ENCODE results near the gene MYEOV.

Gene MYEOV

DNA sequence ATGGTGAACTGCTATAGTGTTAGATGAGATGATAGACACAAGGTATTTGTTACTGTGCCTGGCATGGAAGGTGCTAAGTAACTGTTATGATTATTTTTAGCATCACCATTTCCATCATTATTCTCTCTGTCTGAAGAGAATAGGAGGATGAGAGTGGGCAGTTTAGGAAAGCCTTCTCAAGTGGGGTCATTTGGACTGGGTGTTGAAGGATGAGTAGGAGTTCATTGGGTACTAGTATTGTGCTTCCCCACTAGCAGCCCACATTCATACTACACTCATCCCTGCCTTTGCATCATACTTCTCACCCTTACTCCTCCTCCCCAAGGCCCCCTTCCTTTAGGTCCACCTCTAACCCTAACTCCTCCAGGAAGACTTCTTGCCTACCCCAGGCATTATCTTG, 20.6 kb downstream of the MYEOV start:
- no peak for DNase-seq (ENCODE audit: low read depth in 1 of 2, low spot score in 1 of 2)

DNA sequence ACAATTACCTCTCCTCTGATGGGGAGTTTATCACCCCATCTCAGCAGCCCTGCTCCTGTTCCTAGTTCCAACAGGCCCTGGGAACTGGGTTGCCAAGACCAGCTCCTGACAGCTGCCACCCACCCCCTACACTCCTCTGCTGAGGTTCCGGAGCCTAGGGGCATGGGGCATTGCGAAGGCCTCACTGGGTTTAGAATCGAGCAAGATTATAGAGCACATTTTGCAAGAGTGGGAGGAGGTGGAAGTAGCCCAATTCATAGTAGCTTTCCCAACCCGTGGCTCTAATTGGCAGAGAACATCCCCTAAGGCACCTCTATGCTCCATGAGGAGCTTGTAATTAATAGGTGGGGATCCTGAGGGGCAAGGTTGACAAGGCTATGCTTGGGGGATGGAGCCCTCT, 23.0 kb downstream of the MYEOV start:
- DNase-seq (ENCODE audit: low read depth in 1 of 2, low spot score in 1 of 2): no peak

DNA sequence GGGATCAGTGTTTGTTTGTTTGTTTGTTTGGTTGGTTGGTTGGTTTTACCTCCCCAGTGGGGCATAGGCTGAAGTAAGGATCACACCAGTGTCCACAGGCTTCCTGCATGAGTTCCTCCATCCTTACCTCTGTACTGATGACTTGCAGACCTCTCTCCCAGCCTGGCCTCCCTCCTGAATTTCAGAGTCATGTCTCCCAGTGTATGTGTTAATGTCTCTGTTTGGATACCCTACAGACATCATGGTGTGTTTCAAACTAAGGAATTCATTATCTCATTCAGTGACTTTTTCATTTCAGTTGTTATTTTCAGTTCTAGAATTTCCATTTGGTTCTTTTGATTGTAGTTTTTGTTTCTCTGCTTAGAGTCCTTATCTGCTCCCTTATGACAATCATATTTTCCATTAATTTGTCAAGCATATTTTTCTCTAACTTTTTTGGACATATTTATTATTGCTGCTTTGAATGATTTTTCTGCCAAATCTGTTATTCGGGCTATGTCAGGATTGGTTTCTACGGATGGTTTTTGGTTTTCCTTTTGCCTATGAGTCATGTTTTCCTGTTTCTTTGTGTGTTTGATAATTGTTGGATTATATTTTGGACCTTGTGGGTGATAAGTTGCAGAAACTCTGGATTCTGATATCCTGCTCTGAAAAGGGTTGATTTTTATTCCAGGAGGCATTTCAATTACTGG, 23.6 kb downstream of the MYEOV start:
- no peak for DNase-seq (ENCODE audit: low read depth in 1 of 2, low spot score in 1 of 2)

DNA sequence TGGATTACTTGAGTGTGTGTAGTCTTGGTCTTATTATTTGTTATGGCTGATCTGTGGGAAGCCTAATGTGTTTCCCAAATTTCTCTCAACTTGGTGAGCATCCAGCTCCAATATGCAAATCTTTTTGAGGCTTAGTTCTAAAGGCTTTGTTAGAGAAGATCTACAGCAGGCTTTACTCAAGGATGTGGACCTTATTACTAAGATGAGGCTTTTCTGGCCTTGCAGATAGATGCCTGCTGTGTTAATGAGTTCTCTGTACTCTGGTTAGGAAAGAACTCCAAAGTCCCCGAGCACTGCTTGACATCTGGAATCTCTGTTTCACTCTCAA, 24.1 kb downstream of the MYEOV start:
- DNase-seq (ENCODE audit: low read depth in 1 of 2, low spot score in 1 of 2): no peak

DNA sequence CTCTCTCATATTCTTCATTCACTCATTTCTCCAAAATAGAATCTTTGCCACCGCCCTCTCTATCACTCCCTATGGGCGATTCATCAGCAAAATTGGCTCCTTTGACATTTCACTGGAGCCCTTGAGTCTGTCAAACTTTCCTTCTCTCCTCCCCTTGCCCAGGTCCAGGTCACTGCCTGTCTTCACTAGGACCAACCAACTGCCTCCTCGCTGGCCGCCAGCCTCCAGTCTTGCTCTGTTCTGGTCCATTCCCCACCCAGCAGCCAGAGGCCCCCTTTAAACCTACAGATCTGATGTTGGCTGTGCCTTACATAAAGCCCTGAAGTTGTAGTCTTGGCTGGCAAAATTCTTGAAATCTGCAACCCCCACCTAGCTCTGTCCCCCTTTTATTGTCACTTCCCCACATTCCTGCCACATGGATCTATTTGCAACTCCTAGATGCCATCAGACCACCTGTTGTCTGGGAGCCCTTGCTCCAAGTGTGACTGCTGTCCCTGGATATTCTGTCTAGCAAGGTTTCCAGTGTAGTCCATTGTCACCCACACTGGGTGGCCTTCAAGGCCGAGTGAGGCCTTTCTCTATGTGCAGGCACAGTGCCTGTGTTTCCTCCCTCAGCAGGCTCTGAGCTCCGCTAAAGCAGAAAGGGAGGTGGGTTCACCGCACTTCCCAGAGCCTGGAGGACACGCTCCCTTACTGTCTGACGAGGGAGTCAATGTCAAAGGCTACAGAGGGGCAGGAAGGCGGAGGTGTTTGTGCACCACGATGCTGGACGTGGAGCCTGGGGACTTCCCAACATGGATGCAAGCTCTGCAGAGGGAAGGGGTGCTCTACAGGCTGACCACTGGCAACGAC, 25.5 kb downstream of the MYEOV start:
- DNase-seq (ENCODE audit: low read depth in 1 of 2, low spot score in 1 of 2): no peak

DNA sequence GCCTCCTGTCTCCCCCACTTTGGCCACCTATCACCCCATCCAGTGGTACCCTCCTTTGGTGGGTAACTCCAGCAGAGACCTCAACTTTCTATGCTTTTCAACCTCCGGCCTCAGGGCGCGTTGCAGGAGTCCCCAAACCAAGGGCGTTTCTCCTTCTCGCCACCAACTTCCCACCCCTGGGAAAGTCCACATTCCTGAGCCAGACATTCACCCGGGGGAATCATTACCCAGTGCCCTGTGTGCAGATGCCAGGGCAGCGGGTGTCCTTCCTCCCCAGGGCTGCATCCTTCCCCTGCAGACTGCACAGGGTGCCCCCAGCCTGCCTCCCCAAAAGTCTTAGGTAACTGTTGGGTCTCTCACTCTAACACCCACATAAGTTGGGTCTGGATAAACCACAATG, 26.4 kb downstream of the MYEOV start:
- DNase-seq (ENCODE audit: low read depth in 1 of 2, low spot score in 1 of 2): no peak

DNA sequence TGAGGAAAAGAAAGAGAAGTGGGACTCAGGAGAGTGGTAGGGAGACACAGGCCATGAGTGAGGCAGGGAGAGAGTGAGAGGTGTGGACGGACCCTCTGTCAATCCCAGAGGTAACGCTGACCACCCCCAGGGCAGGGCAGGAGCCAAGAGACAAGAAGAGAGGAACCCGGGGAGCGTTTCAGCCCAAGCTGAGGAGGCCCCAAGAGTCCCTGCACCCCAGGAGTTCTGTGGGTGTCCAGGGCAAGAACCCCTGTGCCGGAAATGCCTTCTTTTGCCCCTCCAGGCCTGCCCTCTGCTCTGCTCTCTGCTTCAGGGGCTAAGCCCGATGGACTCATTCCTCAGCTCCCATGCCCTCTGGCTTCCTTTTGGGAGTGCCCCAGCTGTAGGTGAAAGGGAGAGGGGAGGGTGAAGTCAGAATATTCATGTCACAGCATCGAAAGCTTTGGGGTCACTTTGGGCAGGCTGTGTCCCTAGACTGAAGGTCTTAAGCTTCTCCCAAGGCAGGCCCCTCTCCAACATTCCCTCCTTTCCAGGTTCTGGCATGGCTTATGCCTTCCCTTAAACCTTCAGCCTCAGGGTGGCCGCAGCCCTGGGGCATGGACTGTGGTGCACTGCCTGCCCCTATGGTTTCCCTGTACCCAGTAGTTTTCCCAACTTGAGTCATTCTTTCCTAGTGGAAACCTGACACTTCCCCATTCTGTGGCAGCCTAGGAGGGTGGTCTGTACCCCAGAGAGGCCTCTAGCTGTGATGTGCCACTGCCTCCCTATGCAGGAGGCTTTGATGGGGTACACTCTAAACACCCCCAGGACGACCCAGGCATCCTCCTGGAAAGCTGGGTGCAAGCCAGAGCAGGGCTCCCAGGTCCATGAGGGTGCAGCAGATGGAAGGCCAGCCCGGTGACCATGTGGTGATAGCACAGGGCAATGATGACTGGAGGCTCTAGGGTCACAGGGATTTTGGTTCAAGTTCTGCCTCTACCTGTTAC, 27.1 kb downstream of the MYEOV start:
- no peak for DNase-seq (ENCODE audit: low read depth in 1 of 2, low spot score in 1 of 2)

DNA sequence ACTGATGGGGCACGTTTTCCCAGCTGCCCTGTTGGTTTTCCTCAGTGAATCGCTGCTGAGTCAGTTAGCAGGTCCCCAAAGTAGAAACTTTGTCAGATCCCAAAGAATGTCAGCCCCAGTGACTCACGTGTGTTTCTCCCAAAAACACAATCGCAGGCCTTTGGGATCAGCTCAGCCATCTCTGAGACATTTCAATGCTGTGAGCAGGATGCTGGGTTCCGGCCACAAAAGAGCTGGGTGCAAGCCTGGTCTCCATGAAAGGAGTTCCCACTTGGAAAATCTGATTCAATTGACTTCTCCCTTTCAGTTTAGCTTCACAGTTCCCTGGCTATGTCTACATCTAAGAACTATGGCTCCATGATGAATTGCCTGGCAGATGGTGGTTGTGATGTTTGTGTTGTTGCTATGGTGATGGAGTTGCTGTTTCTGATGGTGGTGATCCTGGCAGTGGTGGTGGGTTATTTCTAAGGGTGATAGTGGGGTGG, 28.0 kb downstream of the MYEOV start:
- no peak for DNase-seq (ENCODE audit: low read depth in 1 of 2, low spot score in 1 of 2)

DNA sequence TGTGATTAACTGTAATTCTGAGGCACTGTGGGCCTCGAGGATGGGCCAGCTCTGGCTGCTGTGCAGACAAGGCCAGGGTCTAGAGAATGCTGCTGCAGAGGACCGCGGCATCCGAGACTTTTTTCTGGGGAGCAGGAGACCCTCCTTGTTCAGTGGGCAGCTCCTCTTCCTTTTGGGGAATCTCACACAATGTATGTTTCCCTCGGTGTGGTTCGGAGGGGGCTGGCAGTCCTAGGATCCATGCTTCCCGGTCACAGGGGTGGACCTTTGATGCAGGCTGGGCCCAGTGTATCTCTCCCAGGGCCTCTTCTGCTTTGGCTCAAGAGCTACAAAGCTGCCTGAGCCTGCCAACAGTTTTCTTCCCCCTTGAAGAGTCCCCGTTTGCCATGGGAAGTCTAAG, 31.5 kb downstream of the MYEOV start:
- DNase-seq (ENCODE audit: low read depth in 1 of 2, low spot score in 1 of 2): no peak

DNA sequence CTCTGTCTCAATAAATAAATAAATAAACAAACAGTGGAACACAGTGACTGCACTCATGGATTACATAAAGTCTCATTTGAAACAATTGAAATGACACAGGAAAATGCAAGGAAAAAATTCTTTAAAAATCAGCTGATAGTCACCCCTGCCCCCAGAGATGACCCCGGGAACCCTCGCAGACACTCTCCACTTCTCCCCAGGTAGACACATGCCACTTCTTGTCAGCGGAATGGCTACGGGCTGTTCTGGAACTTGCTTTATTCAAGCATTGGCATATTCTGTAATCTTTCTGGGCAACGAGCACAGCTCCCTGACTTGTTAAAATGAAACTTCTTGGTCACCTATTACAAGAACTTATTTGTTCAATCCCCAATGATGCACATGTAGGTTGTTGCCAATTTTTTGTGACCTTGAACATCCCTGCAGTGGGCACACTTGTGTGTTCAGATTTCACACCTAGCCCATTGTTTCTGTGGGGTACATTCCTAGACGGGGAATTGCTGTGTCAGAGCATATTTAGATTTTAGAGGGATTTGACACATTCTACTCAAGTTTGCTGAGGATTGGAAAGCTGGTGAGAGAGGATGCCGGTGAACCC, 32.8 kb downstream of the MYEOV start:
- no peak for DNase-seq (ENCODE audit: low read depth in 1 of 2, low spot score in 1 of 2)

DNA sequence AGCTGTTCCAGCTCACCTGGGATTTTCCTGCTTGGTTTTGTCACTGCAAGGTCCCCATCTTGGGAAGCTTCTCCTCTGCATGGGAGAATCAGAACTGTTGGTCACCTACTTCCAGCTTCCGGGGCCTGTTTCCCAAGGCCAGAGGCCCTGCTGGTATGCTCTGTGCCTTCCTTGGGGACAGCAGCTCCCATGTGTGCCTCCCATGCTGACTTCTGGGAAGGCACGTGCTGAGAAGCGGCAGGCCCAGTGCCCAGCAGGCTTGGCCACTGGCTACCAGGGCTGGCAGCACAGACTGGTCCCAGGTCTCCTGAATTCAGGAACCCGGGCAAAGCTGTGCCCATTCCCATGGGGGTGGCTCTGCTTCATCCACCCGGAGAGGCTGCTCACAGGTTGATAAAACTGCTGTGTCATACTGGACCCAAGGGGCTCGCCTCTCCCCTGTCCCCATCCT, 33.8 kb downstream of the MYEOV start:
- DNase-seq (ENCODE audit: low read depth in 1 of 2, low spot score in 1 of 2): no peak

DNA sequence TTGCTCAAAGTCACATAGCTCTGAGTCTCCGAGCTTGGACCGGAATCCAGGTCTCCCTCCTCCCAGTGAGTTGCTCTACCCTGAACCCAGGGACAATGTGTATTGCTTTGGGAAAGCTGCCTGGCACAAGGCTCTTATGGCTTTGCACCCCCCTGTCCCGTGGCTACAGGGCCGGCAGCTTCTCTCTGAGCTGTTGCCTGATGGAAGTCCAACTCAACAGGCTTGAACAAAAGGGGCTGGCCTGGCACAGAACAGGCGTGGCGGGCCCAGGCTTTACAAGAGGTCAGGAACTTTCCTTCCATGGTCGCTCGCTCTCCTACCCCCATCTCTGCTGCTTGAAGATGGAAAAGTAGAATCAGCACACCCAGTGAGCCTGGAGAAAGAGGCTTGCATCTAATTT, 34.3 kb downstream of the MYEOV start:
- DNase-seq (ENCODE audit: low read depth in 1 of 2, low spot score in 1 of 2): no peak

DNA sequence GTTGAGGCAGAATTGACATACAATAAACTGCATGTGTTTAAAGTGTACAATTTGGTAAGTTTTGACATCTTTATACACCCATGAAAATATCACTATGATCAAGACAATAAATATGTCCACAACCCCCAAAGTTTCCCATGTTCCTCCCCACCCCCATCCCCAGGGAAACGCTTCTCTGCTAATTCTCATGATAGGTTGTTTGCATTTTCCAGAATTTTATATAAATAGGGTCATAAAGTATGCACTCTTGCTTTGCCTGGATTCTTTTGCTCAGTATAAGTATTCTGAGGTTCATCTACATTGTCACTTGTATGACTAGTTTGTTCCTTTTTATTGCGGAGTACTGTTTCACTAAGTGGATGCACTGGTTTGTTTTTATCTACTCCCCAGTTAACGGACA, 35.6 kb downstream of the MYEOV start:
- DNase-seq (ENCODE audit: low read depth in 1 of 2, low spot score in 1 of 2): no peak

DNA sequence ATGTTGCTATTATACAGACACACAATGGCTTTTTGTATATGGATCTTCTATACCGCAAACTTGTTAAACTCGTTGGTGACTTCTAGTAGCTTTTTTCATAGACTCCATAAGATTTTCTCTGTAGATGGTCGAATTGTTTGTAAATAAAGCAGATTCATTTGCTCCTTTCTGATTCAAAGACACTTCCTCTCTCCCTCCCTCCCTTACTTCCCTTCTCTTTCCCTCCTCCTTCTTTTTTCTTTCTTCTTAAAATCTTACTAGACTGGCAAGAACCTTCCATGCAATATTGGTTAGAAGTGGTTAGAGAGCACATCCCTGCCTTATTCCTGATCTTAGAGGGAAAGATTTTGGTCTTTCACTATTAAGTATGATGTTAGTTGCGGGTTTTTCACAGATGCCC, 36.4 kb downstream of the MYEOV start:
- DNase-seq (ENCODE audit: low read depth in 1 of 2, low spot score in 1 of 2): no peak

DNA sequence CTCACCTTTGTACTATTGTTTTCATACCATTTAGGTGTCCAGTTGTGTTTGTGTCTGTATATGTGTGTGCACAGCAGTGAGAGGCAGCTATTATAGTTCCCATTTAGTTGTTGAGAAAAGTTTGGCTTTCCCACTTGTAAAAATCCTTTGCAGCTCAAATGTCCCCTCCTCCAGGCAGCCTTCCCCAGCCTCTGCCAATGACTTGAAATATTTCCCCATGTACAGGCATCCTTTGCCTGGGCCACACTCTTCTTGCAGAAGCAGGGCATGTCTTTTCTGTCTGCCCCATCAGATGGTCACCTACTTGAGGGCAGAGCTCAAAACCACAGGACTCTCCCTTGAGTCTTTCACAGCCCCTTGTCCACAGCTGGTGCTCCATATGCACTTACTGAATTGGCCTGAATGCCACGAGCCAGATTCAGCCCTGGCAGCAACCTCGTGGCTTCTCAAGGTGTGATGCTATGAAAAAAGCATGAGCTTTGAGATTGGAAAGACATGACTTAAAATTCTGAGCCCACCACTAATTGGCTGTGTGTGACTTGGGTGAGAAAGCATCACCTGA, 39.3 kb downstream of the MYEOV start:
- DNase-seq (ENCODE audit: low read depth in 1 of 2, low spot score in 1 of 2): no peak

DNA sequence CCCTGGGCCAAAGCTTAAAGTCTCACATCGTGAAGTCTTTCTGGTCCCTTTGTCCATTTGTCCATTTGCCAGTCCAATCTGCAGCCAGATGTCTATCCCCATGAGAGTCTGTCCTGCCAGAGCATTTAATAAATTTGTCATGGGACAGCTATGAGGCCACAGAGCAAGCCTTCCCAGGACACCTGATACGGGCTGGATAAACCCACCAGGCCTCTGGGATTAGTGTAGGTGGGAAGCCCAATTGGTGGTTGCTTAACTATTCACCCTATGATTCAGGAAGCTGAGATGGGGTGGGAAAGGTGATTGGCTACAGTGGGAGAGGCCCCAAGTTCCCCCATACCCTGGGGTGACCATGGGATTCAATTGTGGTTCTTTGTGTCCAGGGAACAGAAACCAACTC, 39.9 kb downstream of the MYEOV start:
- no peak for DNase-seq (ENCODE audit: low read depth in 1 of 2, low spot score in 1 of 2)

DNA sequence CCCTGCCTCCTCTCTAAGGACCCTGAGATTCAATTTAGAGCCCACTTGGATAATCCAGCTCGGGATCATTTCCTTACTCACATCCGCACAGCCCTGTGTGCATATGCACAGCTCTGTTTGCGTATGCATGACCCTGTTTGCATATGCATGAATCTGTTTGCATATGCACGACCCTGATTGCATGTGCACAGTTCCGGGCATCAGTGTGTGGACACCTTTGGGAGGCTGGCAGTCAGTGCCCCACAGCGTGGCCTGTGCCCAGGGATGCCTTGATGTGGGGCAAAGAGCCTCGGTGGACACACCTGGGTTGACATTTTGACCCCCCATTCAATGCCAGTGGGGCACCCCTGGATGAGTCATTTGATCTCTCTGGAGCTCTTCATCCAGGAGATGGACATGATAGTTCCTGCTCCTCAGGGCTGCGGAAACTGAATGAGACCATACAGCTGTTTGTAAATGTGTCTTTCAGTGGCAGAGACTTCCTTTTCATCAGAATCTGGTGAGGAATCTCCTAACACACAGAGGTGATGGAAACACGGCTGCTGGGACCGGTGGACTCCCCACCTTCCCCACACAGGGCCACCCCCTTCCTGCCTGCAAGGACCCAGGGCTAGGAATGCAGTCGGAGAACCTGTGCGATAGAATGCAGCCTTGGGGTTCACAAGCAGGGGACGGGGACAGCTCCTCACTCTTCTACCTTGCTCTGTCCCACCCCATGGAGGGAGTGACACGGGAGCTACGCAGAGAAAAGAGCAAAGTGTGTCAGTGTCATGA, 41.2 kb downstream of the MYEOV start:
- DNase-seq (ENCODE audit: low read depth in 1 of 2, low spot score in 1 of 2): no peak

DNA sequence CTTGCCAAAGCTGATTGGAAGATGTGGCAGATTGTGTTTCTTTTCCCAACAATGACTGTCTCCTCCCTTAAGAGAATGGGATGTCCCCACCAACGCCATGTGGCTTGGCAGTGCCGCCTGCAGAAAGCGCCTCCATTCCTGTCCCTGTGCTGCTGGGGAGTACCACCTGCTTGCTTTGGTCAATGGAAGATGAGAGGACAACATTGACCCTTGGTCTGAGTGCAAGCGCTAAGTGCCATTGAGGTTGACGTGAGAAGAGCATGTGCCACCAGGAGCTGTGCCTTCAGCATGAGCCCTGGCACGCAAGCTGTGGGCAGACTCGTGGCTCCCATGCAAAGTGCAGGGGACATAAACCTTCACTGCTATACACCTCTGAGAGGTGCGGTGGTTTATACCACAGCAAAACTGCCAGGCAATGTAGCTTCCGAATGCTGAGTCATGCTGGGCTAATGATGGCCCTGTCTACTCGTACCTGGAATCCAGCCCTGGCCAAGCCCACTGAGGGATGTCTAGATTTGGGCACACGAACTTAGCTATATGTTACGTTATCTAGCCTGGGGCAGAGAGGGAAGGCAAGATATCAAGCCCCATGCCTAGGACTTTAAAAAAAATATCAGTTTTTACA, 41.9 kb downstream of the MYEOV start:
- DNase-seq (ENCODE audit: low read depth in 1 of 2, low spot score in 1 of 2): no peak

DNA sequence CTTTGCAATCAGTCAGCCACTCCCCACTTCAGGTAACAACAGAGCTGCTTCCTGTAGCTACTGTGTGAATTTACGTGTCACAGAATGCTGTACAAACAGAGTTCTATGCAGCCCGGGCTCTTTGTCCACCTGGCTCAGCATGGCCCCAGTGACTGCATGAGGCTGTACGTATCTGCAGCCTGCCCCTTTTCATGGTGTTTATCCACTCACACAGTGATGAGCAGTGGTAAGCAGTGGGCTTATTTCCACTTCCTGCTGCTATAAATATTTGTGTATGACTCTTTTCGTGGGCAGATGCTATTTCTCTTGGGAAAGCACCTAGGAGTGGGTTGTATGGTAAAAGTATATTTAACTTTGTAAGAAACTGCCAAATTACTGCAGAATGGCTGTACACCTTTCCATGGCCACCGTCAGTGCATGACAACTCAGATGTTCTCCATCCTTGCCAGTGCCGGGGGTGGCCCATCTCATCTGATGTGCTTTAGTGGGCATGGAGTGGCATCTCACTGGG, 43.3 kb downstream of the MYEOV start:
- DNase-seq (ENCODE audit: low read depth in 1 of 2, low spot score in 1 of 2): peak in 1 of 2 donors; percentile 57

Data from activated CD4-positive, alpha-beta T cell treated with anti-CD3 and anti-CD28 coated beads, Interleukin-2, amount 50 U/mL, for 24 hours (primary cell).